Stimulated activated CD8-positive, alpha-beta memory T cell treated with anti-CD3 and anti-CD28 coated beads, Interleukin-4, amount 100 ng/mL, for 48 hours (primary cell): ENCODE results near the gene PLEKHM1.

Experiments
- DNase-seq: peaks from one replicate; pipeline ENCODE4 v3.0.0-alpha.2; 2020

The PLEKHM1 gene

GRCh38 chr17:45440161-45440778 is 50.3 kb downstream of the PLEKHM1 start:
- no peak for DNase-seq

DNA sequence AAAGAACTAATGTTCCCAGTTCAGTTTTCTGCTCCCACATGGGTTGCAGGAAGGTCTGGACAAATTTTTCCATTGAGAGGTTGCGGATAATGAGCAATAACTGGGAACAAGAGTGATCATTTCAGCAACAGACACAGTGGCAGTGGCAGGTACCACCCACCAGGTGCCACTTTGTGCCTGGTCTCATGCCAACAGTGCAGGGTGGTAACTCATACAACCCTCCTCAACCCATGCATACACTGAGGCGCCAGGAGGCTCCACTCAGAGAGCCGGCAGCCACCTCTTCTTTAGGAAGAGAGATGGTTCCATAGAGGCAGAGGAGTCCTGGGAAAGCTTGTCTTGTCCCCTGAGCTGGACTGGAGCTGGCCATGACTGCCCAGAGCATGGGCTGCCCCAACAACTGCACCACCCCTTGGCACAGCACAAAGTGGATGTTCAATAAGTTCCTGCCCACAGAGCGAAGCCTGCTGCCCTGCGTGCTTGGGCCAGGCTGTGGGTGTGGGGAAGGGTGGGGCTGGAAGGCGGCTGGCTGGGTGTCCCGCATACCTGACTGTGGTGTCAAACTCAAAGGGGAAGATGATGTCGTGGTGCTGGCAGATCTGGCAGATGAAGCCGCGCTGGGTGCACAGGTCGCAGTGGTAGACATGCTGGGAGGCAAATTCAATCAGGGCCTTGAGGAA is 51.5 kb downstream of the PLEKHM1 start:
- DNase-seq, result no peak

- no peak for DNase-seq
Observed at GRCh38 chr17:45437465-45438283, 52.8 kb downstream of the PLEKHM1 start.

- no peak for DNase-seq
Observed at GRCh38 chr17:45436625-45437464, 53.7 kb downstream of the PLEKHM1 start.

DNA sequence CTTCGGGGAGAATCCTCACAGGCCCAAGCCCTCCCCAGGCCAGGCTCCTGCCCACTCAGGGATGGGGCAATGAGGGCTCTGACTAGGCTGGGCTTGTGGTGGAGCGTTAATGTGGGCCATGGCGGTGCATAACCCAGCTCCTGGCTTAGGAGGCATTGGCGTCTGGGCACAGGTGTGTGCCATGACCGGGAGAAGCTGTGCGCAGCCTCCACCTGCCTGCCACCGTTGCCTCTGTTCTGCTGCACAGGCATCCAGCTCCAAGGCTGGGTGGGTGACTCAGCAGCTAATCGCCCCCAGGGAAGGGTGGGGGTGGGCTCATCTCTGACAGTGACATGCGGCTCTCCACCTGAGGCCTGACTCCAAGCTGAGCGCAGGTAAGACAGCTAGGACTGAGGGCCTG is 54.4 kb downstream of the PLEKHM1 start:
- DNase-seq, result no peak

- no peak for DNase-seq
Observed at GRCh38 chr17:45435481-45435880, 55.0 kb downstream of the PLEKHM1 start.

DNA sequence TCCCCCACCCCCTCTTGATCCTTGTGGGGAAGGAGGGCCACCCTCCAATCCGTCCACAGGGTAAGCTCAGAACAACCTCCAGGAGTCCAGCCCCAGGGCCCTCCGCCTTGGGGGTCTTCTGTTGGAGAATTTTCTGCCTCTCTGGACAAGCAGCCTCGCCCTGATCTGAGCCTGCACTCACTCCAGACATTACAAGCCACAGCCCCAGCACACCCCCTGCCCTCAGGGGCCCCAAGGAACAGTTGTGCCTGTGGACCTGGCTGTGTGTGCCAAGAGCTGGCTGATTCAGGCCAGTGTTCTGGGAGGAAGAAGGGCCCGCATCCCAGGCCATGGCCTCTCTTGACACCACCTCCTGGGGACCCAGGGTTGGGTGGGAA is 57.4 kb downstream of the PLEKHM1 start:
- no peak for DNase-seq

DNA sequence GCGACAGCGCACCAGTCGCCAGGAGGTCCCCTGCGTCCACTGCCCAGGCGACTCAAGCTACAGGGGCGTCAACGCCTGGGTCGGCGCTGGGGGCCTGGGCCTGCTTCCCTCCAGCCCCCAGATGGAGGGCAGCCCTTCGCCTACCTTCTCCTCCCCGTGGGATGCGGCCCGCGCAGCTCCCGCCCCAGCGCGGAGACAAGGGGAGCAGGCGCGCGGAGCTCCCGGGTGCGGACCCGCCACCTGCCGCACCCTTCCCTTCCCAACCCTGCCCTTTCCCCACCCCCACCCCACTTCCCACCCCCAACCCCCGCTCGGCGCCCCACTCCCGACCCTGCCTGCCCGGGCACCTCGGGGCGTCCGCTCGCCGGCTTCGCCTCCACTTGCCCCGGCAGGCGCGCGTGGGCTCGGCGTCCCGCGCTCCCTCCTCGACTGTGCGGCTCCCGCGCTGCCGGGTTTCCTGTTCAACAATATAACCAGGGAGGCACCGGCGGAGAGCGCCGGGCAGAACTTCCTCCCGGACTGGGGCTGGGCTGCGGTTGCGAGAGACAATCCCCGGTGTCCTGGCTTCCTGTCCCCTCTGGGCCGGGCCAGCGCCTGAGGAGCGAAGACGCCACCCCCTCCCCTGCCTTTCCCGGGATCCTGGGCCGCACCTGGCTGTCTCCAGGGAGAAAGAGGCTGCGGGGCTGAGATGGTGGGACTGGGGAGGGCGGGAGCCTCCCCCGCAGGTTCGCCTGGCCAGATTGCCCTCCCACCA is 57.9 kb downstream of the PLEKHM1 start, which contains the start of gene ARHGAP27:
Gene ARHGAP27, minus strand, starts transcription at position 466 of the 754 bp plus-strand sequence. CDS start 2,591 bp downstream, outside the sequence.
- no peak for DNase-seq

DNA sequence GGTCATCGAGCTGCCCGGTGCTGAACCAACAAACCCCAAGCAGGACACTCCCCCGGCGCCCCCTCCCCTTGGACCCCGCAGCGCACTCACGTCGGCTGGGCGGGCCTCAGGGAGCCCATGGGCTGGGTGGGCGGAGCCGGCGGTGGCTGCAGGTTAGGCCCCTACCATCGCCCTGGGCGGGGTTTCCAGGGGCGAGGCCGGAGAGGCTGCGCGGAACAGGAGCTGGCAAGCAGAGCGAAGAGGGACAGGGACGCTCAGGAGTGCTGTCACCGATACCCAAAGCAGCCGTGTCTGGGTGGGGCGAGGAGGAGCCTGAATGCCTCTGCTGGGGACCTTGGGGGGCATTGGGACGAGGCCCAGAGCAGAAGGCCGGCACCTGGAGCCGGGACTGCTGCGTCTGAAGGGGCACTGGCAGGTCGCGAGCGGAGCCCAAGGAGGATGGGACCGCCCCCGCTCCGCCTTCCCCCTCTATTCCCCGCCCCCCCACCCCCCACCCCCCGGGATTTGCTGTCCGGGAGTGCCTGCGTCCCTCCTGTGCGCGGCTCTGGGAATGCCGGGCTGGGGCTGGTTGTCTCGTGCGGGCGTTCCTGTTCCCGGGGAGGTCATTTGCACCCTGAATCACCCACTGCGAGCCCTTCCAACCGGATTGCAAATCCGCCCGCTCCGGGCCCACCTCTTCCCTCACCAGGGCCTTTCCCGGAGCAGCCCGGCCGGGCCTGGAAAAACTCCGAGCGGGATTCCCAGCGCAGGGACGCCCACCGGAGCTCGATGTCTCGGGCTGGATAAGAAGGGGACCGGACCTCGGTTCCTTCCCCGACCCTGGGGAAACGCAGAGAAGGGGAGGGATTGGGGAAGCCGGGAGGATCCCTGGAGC is 58.8 kb downstream of the PLEKHM1 start:
- peak; percentile 86 for DNase-seq

GRCh38 chr17:45430738-45431530 is 59.6 kb downstream of the PLEKHM1 start:
- peak; percentile 56 for DNase-seq

DNA sequence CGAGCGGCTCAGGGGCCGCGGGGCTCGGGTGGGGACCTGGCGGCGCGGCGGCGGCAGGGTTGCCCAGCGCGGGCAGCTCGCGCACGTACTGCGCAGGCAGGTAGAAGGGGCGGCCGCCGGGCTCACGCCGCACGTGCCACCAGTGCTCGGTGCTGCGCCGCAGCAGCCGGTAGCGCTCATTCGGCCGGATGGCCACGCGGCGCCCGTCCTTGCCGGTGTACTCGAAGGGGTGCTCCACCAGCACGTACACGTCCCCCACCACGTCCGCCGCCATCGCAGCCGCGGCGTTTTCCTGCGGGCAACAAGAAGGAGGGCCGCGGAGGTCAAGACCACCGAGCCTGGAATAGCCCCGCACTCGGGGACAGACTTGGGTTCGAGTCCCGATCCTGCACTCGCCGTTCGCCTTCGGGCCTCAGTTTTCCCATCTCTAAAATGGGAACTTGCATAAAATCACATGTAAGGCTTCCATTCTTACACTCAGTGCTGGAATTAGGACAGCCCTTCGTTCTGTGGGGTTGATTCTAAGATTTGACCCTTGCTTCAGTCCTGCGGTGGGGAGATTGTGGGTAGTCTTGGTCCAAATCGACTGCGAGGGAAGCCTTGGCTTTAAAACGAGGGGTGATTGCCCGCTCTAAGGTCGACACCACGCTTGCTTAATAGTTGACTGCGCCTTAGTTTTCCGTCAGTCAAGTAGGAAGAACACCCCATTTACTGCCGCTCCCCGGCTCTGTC is 60.3 kb downstream of the PLEKHM1 start:
- DNase-seq, result no peak

GRCh38 chr17:45429339-45430005 is 61.0 kb downstream of the PLEKHM1 start:
- no peak for DNase-seq

- DNase-seq, result no peak
Observed at GRCh38 chr17:45428931-45429338, 61.6 kb downstream of the PLEKHM1 start.

DNA sequence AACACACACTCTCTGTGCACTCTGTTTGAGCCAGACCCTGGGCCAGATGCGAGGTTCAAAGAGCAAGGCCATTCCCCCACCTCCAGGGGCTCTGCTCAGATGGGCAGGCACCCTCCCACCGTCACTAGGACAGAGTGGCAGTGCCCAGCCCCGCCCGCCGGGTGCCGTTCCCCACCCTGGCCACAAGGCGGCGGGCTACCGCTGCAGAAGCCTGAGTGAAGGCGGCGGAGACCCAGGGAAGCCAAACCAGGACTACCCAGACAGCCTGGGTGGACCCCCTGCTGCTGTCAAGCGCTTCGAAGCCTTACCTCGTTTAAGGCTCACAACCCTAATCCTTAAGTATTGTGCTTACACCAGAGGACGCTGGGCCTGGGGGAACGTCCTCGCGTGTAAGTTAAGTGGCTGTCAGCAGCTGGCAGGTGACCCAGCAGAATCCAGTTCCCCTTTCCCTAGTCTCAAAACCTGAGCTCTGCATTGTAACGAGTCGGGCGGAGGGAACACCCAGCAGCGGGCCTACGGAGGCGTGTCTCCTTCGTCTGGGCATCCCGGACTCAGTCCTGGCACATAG is 62.4 kb downstream of the PLEKHM1 start:
- DNase-seq, result peak; percentile 90

GRCh38 chr17:45427181-45427835 is 63.2 kb downstream of the PLEKHM1 start:
- no peak for DNase-seq

GRCh38 chr17:45426561-45426960 is 64.0 kb downstream of the PLEKHM1 start:
- DNase-seq, result no peak

DNA sequence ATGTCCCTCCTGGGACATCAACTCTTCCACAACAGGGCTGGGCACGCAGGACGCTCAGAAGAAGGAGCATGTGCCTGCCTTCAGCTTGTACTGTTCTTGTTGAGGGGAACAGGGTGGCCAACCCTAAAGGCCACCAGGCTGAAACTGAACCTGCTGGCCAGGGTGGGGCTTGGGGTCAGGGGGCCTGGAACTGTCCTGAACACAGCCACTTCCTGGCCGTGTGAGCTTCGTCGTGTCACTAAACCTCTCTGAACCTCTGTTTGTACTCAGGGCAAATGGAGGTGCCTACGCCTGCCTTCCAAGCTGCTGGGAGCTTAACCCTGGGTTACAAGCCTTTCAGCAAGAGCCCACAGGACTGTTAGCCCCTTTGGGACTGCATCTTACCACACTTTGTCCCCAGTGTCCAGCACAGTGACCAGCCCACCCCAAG is 64.5 kb downstream of the PLEKHM1 start:
- DNase-seq, result no peak
